Measurements from ENCODE around the gene BMI1. TPM values are rescaled to one million over a fixed set of nuclear protein-coding genes. Genes with fewer than 3 reads are reported as not detected.

Gene BMI1
- total RNA-seq, 1 experiment from 2014 or later = 17.6 TPM

DNA sequence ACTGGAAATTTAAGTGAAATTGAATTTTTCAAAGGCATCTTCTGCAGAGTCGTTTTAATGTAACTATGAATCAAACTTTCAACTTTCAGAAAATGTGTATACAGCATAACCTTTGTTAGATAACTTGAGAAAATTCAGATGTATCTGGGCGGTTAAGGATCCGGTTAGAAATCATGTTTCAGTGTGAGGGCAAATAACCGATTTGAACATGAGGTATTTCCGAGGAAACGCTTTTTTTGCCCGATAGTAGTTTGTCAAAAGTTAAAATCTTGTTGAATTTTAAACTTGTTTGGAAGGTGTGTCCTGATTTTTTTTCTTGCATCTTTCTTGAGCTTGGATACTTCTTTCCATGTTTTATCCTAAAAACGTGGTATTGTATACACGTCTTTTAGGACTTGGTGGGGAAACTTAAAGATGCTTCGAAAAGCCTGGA is 1.3 kb upstream of the BMI1 start:
- no peak for DNase-seq (ENCODE audit: low spot score)

DNA sequence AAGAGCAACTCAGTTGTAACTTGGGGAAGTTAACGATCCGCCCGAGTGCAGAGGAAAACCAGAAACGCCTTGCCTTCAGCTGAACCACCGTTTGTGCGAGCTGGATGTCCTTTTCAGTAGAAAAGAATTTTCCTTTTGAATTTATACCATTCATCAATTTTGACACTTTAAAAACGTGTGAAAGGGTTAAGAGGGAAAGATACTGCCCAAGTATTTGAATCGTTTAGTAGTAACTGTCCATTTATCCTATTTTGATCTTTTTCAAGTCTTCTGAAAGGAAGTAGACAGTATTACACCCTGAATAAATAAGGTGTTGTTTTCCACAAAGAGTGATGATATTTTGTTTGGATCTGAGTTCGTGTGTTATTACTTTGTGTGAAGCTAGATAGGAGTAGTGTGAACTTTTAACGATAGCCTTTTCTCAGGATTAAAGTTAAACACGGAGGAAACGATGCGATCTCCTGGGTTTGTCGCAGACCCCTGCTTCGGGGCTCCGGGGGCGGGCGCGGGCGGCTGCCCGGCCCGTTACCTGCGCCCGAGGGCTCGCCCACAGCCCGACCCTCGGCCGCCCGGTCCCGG is 830 bp upstream of the BMI1 start:
- DNase-seq (ENCODE audit: low spot score) = peak; percentile 25

DNA sequence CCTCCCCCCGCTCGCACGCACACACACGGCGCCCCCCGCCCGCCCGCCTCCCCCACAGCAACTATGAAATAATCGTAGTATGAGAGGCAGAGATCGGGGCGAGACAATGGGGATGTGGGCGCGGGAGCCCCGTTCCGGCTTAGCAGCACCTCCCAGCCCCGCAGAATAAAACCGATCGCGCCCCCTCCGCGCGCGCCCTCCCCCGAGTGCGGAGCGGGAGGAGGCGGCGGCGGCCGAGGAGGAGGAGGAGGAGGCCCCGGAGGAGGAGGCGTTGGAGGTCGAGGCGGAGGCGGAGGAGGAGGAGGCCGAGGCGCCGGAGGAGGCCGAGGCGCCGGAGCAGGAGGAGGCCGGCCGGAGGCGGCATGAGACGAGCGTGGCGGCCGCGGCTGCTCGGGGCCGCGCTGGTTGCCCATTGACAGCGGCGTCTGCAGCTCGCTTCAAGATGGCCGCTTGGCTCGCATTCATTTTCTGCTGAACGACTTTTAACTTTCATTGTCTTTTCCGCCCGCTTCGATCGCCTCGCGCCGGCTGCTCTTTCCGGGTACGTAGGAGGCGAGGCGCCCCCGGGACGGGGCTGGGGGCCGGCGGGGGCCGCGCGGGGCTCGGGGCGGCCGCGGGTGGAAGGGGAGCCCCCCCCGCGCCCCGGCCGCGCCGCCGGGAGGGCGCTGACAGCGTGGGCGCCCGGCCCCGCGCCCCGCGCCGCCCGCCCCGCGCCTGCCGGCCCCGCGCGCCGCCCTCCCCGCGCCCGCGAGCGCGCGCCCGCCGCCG is 441 bp downstream of the BMI1 start:
- DNase-seq (ENCODE audit: low spot score) = peak; percentile 73

DNA sequence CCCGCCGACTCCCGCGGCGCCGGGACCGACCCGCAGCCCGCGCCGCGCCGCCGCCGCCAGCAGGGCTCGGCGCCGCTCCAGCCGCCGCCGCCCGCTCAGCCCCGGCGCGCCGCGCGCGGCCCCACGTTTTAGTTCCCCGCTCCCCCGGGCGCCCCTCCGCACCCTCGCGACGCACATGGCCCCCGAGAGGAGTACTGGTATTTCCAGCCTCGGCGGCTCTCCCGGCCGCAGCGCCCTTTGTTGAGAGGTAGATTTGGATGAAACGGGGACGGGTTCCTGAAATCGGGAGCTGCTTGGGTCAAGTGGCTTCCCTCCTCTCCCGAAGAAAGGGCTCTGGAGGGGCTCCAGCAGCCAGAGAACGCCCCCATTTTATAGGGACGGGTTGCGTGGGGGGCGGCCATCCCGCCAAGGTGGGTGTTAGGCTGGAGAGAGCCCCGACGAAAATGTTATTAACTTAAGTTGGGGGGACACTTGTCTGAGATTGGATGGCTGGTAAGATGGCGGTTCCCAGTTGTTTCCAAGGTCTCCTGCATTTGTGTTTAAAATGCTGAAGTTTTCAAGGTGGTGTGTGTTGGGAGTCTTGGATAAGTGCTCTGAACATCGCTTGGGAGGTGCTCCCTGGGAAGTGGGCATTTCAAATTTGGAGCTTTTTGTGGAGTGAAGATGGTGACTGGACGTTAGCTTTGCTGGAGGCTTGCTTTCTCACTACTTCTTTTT is 1.2 kb downstream of the BMI1 start:
- peak; percentile 23 for DNase-seq (ENCODE audit: low spot score)

DNA sequence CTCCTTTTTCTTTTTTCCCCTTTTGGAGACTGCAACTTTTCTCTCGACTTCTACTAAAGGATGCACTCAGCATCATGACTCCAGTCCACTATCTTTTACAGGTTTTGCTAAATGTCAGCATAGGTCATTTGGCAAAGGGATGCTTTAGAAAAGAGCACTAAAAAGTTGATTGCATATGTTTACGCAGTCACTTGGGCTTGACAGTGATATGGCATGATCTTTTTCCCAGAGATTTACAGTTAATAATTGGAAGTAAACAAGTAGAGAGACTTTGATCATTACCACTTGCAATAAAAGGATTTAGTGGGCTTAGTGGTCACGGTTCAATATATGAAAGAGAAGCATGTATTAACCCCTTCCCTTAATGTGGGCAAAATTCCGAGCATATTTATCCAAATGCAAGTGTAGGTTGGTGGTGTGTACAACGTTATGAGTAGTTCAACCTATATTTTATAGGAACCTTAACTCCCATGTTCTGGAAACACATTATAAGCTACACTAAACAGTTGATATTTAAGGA is 1.8 kb downstream of the BMI1 start:
- no peak for DNase-seq (ENCODE audit: low spot score)

DNA sequence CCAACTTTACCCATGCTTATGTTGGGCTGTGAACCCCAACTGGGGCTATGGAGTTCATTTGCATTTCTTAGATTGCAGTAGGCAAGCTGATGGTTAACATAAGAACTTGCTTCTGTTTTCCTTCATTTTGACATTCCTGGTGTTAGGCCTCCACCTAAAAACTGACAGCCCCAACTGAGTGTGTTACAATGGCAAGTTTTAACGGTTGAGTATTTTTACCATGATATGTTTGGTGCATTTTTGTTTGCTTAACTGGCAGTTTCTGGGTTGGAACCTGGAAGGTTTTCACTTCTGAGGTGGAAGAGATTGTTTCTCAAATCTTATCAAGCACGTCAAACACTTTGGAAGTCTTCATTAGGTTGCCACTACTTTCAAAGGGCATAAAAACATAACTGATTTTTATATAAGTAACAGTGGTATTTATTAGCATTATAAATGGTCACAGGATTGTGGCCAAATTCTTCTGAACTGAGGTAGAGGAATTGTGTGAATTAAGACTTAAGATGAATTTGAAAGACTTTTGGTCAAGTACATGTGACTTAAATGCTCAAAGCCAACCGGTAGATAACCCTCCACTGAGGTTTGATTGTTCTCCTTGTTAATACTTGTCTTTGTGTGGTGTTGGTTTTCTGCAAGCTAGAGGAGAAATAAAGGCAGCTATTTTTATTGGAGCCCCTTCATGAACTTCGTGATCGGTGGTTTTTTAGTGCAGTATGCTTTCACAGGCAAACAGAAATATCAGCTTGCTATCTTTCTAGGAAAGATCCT is 2.8 kb downstream of the BMI1 start:
- DNase-seq (ENCODE audit: low spot score) = no peak

DNA sequence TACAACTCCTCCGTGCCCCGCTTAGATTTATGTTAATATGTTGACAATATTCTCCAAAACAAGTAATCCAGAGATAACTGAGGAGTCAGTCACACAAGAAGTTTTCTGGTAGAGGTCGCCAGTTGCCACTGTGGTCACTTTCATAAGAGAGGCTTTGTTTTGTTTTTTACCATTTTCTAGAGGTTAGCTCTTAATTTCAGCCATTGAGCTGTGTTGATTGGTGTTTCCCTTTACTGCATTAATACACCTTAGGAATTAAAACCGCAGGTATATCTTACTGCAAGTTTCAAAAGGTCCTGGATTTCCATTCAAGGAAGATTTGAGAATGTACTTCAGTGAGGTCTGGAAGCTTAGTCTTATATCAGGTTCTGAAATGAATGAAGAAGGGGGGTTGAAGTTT is 3.5 kb downstream of the BMI1 start:
- DNase-seq (ENCODE audit: low spot score) = no peak

DNA sequence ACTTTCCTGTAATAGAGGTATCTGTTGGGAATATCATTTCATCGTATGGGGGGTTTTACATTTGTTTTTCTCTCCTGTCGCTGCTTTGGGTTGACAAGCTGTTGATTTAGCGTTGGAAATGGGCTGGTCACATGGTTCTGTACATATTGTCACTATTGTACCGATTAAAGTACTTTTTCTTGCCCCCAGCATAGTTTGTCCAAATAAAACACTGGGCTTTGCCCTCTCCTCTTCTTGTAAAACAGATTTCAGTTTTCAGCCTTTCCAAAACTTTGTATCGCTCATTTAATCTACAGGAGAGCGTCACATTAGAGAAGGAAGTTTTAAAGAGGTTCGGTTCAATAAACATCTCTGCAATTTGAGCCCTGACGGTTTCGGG is 4.0 kb downstream of the BMI1 start:
- peak; percentile 27 for DNase-seq (ENCODE audit: low spot score)

DNA sequence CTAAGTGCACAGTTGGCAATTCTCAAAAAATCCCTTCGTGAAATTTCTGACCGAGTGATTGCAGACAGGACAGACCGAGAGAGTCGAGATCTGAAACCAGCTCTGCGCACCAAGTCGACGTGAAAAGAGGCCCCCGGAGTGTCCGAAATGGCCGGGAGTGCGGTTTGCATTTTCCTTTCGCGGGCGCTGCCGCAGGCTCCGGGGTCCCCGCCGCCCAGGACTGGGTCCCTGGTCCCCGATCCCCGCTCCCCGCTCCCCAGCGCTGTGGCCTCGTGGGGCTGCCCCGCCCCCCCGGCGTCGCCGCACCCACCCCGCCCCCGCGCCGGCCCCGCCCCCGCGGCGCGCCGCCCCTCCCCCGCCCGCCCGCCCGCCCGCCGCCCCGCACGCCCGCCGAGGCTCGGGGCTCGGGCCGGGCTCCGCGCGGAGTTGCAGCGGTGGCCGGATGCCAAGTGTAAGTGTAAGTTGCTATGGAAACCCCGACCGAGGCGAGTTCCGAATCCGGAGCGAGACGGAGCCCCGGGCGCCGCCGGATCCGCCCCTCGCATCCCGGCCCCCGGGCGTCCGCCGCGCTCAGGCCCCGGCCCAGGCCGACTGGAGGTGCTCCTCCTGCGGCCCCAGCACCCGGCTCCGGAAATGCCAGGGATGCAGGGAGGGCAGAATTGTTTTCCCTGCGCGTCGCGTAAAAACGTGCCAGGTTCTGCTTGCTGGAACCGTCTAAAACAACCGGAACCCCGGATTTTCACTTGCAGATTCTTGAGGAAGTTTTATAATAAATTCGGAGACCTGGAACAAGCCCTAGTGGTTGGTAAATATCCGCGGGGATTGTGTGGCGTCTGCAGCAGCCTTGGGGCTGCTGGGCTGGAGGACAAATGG is 4.6 kb downstream of the BMI1 start:
- peak; percentile 54 for DNase-seq (ENCODE audit: low spot score)

DNA sequence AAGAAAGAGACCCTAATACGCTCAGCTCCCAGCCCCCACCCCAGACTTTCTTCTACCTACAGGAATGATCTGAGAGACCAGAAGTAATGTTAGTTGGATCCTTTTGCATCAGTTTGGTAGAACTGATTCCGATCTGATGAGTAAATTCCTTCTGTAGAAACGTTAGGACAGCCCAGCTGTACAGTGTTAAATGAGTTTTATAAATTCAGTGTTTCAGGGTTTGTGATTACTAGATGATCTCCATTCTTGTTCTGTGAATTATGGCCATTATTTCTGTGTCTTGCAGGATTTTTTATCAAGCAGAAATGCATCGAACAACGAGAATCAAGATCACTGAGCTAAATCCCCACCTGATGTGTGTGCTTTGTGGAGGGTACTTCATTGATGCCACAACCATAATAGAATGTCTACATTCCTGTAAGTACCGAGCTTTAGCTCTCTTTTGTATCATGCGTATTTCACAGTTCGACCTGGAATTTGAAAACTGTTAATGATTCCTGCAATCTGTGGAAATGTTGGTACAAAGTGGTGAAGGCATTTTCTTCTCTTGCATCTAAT is 5.3 kb downstream of the BMI1 start:
- peak; percentile 39 for DNase-seq (ENCODE audit: low spot score)

DNA sequence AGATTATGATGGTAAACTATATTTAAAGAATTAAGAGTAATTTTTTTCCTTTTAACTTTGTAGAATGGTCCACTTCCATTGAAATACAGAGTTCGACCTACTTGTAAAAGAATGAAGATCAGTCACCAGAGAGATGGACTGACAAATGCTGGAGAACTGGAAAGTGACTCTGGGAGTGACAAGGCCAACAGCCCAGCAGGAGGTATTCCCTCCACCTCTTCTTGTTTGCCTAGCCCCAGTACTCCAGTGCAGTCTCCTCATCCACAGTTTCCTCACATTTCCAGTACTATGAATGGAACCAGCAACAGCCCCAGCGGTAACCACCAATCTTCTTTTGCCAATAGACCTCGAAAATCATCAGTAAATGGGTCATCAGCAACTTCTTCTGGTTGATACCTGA is 8.3 kb downstream of the BMI1 start:
- no peak for DNase-seq (ENCODE audit: low spot score)

DNA sequence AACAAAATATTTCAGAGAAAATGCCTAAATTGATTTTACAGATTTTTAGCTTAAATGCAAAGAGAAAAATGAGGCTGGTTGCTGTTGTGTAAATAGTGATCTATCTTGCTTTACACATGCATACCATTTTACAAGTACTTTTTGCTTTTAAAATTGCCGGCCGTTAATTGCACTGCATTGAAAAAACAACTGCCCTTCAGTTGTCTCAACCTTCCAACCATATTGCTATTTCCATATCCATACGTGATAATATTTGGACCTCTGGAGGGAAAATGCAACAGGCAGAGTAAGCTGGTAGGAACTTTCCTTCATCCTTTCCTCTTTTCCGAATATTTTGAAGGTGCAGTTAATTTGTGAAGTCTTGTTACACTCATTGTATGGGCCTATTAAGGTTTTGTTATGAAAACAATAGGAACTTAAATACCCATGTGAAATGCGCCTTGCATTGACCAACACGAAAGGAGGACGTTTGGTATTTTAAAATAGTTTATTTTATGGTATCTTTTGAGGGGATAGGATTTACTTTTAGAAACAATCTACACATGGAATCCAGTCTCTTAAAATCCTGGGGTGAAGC is 11.3 kb downstream of the BMI1 start:
- DNase-seq (ENCODE audit: low spot score) = no peak

DNA sequence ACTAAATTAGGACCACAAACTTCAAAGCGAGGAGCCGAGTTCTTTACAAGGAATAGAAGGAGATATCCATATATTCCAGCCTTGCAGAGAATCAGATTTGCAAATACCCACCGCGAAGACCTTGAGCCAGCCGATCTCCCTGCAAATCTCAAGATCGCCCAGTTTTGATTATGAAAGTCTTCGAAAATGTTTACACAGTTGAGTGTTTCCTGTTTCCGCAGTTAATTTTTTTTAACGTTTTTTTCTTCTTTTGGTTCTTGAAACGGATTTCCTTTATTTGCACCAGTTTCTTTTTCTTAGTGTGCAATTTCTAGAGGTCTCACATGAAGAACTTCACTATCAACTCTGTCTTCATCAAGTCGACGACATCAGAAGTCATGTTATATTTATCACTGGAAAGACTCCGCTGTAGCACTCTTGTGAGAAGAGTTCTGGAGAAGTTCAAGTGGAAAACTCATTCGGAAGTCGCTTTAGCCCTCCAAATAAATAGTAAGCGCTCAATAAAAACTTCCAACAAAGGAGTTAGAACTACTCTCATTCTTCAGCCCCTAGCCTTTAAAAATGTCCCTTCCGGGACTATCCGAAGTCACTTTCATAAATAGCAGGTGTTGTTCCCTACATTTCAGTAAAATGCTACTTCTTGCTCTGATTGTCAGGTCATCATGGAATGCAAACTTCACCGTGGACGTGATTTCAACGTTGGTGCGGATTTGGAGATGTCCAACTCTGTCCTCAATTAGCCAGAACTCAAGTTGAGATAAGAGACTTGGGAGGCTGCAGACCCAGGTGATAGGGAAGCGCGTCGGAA is 12.5 kb downstream of the BMI1 start:
- no peak for DNase-seq (ENCODE audit: low spot score)

DNA sequence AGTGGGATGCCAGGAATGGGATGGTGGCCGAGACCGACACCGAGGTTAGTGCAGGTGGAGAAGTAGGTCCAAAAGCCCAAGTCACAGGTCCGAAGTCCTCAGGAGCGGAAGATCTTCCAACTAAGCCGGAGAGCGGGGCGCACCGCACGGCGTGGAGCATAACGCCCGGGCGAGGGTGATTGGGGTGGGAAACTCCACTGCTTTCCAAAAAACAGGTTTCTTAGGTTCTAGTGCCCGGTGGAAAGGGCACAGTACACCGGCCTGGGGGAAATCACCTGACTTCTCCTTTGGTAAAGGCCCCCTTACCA is 13.0 kb downstream of the BMI1 start:
- no peak for DNase-seq (ENCODE audit: low spot score)

DNA sequence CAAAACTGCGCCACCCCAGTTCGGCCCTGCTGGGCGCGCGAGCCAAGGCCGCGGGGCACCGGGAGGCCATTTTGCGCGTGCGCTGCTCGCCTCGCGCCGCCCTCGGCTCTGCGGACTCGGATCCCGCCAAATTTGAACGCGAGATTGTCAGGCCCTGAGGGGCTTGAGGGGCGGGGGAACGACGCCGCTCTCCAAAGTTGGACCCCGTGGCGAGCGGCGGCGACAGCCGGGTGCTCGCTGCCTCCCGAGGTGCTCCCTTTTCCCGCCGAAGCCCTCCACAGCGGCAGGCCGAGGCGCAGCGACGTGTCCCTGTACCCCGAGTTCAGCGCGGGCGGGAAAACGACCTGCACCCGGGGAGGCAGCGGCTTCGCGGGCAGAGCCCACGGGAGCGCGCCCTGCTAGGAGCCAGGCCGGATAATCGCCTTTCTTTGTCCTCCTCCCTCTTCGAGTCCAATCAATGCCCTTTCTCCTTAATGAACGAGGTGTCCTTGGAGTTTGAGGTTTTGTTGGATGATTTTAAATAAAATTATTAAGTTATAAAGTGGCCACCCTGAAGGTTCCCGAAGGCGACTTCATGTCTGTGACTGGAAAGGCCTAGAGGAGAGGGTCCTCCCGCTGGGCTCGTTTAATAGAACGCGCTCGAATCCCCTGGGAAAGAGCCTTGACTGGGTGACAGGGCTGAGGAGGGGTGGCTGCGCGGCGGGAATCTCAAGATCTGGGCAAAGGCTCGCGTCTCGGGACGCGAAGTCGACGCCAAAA is 13.7 kb downstream of the BMI1 start:
- no peak for DNase-seq (ENCODE audit: low spot score)

DNA sequence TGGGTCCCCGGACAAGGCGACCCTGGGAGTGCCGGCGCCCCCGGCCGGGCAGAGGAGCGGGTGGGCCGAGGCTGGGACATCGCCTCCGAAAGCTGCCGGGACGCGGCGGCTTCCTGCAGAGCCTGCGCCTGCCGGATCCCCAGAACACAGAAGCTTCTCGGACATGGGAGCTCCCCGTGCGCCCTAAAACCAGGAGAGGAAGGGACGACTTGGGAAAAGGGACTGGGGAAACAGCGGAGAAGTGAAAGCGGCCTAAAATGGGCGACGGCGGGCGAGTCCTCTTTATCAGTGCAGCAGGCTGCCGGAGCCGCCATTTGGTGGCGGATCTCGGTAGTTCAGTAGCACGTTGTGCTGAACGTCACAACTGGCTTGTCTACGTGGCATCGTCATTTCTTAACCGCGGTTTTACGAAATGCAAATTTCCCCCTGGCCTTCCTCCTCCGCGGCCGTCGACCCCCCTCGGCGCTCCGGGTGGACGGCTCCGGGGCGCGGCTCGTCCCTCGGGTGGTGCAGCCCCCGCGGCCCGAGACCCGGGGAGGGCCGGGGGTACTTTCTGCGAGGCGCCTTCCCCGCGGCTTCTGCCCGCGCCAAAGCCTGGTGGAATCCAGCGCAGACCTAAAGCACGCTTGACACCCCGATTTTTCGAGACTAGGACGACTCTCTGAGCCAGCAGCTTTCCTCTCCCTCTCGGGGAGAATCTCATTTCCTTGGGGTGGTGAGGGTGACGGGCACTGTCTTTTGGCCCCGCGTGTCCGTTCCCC is 14.5 kb downstream of the BMI1 start:
- no peak for DNase-seq (ENCODE audit: low spot score)

DNA sequence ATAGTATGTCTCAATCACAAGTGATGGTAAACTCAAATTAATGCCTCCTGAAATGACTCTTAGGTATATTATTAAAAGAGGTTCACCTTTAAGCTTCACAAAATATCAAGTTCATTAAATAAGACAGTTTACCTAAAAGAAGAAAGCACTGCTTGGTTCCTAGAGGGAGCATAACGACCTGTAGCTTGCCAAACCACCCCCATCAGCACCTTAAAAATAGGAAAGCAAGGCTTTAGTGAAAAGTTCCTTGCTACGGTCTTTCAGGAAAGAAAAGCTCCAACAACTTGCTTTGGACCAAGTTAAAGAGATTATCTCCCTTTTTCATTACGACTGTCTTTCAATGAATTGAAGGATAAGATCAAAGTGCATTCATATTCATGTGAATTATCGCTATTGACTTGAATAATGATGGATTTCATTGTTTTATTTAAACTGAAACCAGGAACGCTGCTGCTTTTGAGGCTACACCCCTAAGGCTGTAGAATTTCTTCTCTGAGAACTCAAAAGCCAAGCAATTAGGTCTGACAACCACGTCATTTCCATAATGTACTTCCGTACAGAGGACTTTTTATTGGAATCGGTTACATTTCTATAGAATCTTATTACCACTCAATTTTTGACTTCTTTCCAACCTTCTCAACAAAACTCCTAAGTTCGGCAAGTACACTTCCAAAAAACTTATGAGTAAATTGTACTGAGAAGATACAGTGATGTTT is 17.4 kb downstream of the BMI1 start:
- DNase-seq (ENCODE audit: low spot score) = no peak
